Measurements from ENCODE around the gene DELE1.

DELE1 gene

DNA sequence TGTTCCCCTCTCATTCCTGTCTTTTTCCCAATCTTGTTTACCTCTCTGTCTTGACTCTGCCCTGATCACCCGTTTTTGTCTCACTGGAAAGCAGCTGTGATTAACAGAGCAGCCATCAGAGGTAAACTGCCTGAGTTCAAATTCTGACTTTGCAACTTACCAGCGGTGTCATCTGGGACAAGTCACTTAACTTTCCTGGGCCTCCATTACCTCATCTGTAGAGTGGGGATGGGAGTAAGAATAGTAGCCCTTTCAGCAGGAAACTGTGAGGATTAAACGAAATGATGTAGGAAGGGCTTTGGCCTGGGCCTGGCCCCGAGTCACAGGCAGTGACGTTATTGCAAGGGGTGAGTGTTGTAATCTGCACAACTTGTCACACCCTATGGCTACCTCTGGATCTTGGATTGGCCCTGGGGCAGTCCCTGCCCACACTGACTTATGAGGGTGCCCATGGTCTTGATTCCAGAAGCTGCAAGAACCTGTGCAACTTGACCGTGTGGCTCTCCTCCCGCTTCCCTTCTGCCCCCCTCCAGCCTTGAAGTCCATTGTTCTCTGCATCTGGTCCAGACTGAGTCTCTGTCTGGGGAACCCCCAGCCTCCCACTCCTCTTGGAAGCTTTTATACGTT lies 35.0 kb downstream of the DELE1 start:
- DNase-seq: no peak

DNA sequence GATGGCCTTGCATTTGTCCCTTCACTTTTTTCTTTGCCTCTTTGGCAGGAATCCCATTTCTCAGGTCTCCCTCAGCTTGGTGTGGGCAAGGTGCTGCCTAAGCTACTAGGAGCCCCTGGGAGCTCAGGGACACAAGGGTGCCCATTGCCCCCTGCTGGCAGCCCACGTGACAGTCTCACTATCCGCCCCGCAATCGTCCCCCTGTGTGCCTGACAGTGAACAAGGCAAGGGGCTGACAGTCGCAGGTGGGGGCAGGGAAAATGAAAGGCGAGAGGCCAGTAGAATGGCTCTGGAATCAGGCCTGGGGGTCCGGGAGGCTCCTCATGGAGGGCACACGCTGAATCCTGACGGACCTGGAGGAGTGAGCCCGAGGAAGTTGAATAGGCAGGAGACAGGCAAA lies 36.3 kb downstream of the DELE1 start:
- DNase-seq: peak; percentile 20

DNA sequence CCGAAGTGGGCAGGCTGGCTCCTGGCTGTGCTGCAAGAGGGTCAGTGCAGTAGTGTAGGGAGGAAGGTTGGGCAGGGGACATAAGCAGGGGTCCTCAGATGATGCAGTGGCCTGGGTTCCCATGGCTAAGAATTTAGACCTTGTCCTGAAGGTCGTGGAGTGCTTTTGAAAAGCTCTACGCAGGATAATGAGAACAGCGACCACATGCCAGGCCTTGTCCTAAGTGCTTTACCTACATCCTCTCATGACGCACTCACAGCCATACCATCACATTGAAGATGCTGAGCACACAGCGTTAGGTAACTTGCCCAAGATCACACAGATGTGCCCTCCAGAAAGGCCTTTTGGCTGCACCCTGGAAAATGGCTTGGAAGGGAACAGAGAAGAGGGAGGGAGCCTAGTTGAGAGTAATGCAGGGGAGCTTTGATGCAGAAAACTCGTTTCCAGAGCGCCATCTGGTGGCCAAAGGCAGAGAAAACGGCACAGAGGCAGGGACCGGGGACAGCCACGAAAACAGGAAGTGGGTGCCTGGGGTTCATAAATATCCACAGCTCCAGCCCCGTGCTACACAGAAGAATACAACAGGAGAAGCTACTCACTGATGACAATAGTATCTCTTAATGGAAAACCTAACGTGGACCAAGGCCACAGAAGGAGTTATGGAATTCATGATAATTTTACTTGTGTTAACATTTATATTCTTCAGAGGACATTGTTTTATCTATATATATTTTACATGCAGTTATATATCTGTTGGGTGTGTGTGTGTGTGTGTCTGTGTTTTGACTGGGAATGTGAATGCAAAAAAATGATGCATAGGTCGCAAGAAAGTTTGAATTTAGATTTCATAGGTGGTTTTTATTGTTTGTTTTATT lies 37.0 kb downstream of the DELE1 start:
- DNase-seq: peak; percentile 87

DNA sequence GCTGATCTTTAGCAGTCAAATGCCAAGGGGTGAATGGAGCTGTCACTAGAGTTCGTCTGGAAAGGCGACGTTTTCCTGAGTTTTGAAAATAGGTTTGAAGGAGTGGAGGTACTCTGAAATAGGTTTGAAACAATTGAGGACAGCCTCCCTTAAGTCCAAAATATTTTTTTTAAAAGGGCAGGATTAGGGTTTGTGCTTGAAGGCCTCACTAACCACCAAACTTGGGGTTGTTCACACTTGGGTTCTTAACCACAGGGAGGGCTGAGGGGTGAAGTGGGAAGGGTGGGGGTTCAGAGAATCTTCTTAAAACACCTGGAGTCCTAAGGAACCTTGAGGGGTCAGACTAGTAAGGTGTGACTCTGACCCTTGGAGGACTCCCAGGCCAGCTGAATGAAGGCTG lies 37.8 kb downstream of the DELE1 start:
- DNase-seq: no peak

DNA sequence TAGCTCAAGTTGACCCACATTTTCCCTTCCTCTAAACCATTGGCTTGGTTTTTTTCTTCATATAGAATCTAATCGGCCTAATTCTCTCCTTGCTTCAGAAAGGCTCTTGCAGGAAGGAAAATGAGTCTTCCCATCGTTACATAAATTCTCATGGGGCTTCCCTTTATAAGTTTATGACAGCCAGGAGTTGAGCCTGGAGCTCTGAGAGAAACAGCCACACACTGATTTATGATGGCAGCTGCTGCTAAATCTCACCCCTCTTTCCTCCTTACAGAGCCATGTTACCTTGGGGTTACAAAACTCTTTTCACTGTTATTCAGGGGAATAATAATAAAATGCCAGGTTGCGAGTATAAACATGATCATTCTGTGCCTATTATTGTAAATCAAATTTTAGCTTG lies 40.0 kb downstream of the DELE1 start:
- no peak for DNase-seq

DNA sequence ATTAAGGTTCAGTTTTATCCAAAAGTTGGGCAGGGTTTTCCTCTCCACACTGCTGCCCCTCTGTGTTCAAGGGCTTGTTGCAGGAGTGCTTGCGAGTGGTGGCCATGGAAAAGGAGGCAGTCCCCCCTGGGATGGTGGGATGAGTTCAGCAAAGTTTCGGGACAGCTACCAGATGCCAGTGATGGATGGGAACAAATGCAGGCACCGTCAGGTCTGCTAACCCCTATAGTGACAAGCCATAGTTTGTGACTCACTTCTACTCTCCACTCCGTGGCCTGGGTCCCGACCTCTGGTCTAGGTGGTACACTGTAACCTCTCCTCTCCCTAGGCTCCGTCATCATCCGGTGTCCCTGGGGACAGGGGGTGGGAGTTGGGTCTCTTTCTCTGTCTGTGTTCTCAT lies 41.4 kb downstream of the DELE1 start:
- no peak for DNase-seq

DNA sequence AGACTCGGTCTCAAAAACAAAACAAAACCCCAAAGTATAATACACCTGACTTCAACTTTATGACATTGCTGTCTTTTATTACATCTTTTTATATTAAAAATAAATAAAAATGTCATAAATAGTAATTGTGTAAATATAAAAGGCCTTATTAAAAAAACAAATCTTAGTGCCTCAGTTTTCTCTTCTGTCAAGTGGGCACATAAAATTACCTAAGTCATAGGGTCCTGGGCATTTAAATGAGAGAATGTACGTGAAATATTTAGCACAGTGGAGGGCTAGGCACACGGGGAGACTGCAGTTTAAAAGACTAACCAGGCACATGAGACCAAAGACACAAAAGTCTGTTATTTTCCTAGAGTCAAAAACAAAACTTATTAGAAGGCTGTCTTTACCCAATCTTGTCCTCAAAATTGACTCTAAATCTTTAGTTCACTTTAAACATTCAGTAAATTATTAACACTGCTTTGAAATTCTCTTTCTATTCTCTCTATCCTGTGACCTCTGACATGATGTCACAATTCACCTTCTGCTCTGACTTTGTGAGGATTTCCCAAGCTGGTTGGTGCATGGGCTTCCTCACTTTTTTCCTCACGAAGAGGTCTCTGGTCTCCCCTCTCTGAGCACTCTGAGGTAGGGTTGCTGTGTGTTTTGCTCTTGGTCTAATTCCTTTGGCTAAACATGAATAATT lies 42.7 kb downstream of the DELE1 start:
- DNase-seq: no peak

DNA sequence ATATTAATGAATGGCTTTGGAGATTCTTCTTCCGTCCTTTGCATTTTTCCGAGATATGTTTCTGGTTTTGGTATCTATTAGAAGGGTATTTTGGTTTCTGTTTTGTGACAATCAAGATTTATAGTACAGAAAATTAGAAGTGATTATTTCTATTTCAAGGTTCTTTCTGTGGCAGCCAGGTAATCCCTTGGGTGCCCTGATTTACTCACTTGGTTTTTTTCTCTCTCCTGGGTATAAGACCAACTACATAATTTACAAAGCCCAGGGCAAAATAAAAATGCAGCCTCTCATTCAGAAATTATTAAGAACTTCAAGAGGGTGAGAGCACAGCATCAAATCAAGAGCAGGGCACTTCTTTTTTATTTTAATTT lies 43.3 kb downstream of the DELE1 start:
- DNase-seq: no peak

DNA sequence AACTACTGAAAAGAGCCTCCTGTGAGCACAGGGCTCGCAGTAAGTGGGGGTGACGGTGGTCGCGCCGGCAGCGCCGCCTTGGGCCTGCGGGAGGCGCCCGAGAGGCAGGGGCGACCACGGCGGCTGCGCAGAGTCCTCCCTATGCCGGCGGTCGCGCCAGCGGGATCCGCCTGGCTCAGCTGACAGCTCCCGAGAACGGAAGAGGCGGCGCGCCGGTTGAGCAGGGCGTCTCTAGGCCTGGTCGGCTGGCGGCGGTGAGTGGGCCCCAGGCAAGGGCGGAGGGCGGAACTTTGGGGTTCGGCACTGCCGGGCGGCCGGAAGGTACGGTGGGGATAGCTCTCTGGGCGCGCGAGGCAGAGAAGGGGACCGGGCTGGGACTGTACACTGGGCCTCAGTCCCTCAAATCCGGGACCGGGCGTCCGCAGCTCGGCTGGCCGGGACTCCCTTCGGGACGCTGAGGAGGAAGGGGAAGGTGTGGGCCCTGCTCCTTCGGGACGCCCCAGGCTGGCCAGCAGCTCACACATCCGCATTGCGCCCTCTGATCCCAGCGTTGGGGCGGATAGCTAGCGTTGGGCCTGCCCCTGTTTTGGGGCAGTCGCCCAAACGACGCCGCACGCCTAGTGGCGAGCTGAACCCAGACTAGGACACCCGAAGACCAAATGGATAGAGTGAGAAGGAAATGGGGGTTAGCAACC lies 45.4 kb downstream of the DELE1 start, which contains the start of gene RNF14:
Gene RNF14 (plus strand): TSS at position 192 of the 695 bp plus-strand sequence. CDS start 4,484 bp downstream, outside the sequence.
- peak; percentile 92 for DNase-seq

DNA sequence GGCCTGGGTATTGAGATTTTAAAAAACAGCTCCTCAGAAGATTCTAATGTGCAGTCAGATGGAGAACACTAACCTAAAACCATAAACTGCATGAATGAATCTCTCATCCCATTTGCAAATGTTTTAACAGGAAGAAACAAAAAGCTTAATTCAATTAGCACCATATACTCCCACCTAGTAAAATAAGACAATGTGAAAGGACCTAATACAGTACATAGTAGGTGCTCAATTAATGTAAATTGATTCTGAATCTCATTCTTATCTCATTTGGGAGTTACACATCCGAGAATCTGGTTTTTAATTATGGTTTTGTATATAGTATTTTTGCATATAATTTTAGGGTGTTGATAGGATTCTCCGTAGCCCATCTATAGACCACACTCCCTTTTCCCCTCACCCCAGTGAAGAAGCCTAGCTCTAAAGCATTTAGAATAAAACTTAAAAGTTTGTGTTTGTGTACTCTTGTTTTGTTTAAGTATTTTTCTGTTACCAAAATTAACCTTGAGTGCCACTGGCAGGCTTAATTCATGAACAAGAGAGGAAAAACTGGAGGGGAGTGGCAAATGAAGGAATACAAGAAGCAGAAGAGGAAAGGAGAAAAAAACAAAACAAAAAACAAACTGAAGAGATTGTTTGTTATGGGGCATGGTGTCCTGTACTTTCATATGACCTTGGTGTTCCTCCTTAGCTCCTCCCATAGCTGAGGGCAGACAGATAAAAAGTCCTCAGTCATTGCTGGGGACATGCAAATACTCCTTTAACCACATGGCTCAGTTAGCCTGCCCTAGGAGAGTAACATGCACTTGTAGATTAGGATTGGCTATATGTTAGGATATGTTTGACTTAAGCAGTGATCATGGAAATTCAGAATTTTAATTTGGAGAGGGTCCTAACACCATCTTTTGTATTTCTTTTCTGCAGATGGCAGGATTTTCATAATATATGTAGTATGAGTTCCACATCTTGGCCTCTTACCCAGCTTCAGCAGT lies 46.4 kb downstream of the DELE1 start:
- no peak for DNase-seq

DNA sequence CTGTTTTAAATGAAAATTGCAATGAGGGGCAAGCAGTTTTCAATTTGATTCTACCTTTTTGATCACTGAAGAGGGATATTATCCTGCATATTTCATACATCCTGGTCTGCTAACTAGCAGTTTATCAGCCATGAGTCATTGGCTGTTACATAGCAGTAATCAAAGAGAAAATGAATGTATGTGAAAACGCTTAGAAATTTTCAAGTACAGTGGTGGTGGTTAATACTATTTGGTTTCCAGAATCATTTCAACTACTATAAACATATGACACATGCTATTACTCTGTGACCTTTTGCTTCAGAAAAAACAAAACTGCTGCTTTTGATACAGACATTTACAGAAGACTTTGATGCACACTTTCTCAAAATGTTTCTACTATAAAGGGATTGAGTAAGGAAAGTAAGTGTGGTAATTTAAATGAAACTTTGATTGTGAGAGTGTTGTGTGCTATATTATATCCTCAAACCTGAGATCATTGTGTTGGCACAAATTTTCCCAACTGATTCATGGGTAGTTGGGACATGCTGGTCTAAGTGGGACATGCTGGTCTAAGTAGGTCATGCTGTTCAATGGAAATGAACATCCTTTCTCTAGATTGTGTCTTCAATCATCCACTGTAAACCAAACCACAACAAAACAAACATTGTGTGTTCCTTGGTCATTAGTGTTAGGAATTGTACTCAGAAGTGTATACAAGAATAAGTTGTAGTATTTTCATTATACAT lies 50.4 kb downstream of the DELE1 start:
- no peak for DNase-seq

DNA sequence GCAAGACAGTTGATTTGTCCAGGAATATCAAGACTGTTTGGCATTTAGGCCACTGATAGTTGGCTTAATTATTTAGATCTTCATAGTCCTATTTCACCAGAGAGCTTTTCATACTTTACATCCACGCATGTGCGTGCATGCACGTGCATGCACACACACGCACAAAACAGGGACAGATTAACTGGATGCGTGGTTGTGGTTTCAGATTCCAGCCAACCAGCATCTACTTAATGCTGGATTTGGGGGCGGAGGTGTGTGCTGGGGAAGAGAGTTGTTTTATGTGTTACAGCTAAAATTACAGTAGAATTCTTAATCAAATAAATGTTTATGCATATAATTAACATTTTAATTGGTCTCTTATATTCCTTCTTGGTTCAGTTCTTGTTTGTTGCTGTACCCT lies 52.5 kb downstream of the DELE1 start:
- DNase-seq: no peak

DNA sequence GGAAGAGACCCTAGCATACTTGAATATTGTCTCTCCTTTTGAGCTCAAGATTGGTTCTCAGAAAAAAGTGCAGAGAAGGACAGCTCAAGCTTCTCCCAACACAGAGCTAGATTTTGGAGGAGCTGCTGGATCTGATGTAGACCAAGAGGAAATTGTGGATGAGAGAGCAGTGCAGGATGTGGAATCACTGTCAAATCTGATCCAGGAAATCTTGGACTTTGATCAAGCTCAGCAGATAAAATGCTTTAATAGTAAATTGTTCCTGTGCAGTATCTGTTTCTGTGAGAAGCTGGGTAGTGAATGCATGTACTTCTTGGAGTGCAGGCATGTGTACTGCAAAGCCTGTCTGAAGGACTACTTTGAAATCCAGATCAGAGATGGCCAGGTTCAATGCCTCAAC lies 54.7 kb downstream of the DELE1 start:
- DNase-seq: no peak

DNA sequence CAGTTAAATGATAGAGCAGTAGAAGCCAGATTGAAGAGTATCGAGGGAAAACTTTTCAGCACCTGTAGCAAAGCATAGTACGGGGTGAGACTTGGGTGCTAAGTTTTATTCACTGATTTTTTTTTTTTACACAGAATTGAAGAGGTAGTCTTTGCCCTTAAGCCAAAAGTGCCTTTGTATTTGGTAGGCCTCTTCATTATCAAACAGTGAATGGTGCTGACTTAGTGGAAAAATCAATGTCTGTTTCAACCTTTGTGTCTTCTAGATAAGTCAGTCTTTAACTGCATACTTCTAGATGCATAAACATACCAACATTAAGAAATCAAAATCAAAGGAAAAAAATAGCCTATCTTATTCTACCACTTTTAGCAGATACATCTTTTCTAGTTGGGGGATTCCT lies 59.0 kb downstream of the DELE1 start:
- no peak for DNase-seq

DNA sequence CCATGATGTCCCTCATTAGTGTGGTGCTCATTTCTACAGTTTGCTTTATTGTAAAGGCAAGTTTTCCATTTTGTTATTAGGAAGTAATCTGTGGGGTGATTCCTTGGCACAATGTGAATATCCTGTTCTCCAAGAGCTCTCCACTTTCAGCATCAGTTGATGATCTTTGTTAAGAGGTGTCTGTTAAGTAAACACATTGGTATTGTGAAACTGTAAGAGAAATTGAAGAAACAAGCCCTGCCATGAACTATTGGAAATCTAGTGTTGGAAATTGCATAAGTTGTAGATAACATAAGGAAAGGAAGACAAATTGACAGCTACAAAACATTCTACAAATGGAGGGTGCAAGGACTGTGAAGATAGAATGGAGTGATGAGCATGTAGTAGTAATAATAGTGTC lies 62.4 kb downstream of the DELE1 start:
- DNase-seq: no peak

DNA sequence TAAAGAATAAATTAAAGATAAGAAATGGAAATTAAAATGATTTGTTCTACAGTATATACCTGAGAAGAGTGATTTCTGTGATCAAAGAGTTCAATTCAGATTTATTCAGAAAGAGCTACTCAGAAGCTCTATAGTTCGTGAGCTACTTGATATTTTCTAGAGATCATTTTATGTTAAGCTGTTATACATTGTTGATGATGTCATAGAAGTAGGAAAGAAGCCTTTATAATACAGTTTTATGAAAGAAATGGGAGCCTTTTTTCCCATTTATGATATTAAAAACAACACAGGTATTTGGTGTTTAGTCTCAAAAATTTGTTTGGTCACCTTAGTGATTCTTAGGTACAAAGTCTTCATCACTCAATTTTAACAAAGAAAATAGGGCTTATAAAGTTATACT lies 66.0 kb downstream of the DELE1 start:
- no peak for DNase-seq
